MM.1S (cell line): ENCODE measurements around the gene HS6ST3.

ENCODE experiments used
- CTCF ChIP-seq: fragments of 300-600 bp; sonication (generic); IDR thresholded peaks from 2 replicates; pipeline ENCODE4 v1.5.1; 2016; ENCODE audit warnings: antibody characterized with exemption, low read length, mixed read lengths
- EZH2 ChIP-seq: fragments of 300-600 bp; sonication (generic); optimal IDR thresholded peaks from 2 replicates; pipeline ENCODE3; 2017; ENCODE audit warnings: low read depth, mild to moderate bottlenecking, antibody characterized with exemption, low read length, mixed read lengths
- EZH2phosphoT487 ChIP-seq: fragments of 300-600 bp; sonication (generic); IDR thresholded peaks from 2 replicates; pipeline ENCODE4 v1.6.1; 2018; ENCODE audit warnings: antibody characterized with exemption, low read length

DNA sequence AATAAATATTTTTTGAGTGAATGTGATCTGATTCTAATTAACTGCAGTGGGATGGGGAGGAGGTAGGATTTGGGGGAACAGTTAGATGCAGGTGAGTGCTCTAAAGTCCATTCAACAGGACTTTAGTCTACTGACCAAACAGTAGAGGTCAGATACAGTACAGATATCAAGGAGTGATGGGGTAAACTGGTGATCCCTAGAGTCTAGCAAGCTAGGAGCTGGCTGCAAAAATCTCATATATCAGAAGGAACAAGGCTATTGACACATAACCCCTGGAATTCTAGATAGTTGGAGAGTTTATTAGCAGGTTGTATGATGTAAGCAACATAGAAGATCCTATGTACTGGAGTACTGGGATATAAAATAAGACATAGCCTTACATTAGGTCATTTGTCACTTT lies 131.6 kb downstream of the HS6ST3 start:
- no peak for TF ChIP-seq CTCF
- TF ChIP-seq EZH2, result no peak
- TF ChIP-seq EZH2phosphoT487, result no peak
